H9 (cell line): ENCODE measurements around the gene BCL2L14. TPM values are rescaled to one million over a fixed set of nuclear protein-coding genes. Genes with fewer than 3 reads are reported as not detected.

Experiments used
- DNase-seq: peaks from one replicate; pipeline ENCODE4 v3.0.0-alpha.2; 2017
- H2AFZ ChIP-seq: one replicate; pipeline ENCODE4 v1.6.1; 2013; ENCODE audit warnings: mild to moderate bottlenecking, low read length, control low read depth, moderate library complexity
- H2AK5ac ChIP-seq: 2 replicates; pipeline ENCODE4 v1.6.1; 2013; ENCODE audit warnings: low read length, control low read depth, mixed read lengths; ENCODE audit not compliant: insufficient read length
- H2BK120ac ChIP-seq: one replicate; pipeline ENCODE4 v1.6.1; 2013; ENCODE audit warnings: low read depth, mild to moderate bottlenecking, low read length, control low read depth, inconsistent platforms; ENCODE audit not compliant: poor library complexity, severe bottlenecking
- H2BK12ac ChIP-seq: 2 replicates; pipeline ENCODE4 v1.6.1; 2013; ENCODE audit warnings: low read length, control low read depth, mixed read lengths, low read depth; ENCODE audit not compliant: insufficient read length
- H2BK15ac ChIP-seq: 2 replicates; pipeline ENCODE4 v1.6.1; 2013; ENCODE audit warnings: low read depth, low read length, control low read depth
- H2BK20ac ChIP-seq: one replicate; pipeline ENCODE4 v1.6.1; 2013; ENCODE audit warnings: low read depth, mild to moderate bottlenecking, low read length, control low read depth, inconsistent platforms; ENCODE audit not compliant: poor library complexity, severe bottlenecking
- H2BK5ac ChIP-seq: 2 replicates; pipeline ENCODE4 v1.6.1; 2013; ENCODE audit warnings: low read length, control low read depth, mixed read lengths; ENCODE audit not compliant: insufficient read length
- H3K14ac ChIP-seq: 2 replicates; pipeline ENCODE4 v1.6.1; 2013; ENCODE audit warnings: low read length, control low read depth; ENCODE audit not compliant: insufficient read depth
- H3K18ac ChIP-seq: 2 replicates; pipeline ENCODE4 v1.6.1; 2013; ENCODE audit warnings: low read depth, mild to moderate bottlenecking, mixed read lengths, low read length, control low read depth; ENCODE audit not compliant: insufficient read length
- H3K23ac ChIP-seq: 2 replicates; pipeline ENCODE4 v1.6.1; 2013; ENCODE audit warnings: low read length, control low read depth, mixed read lengths, low read depth; ENCODE audit not compliant: insufficient read length
- H3K23me2 ChIP-seq: 2 replicates; pipeline ENCODE4 v1.6.1; 2013; ENCODE audit warnings: low read depth, mild to moderate bottlenecking, mixed read lengths, low read length, control low read depth; ENCODE audit not compliant: insufficient read length, poor library complexity, severe bottlenecking
- H3K27ac ChIP-seq: 2 replicates; pipeline ENCODE4 v1.5.1; 2013; ENCODE audit warnings: low read length, control low read depth, mixed read lengths, low read depth; ENCODE audit not compliant: insufficient read length
- H3K27me3 ChIP-seq: 2 replicates; pipeline ENCODE4 v1.6.1; 2013; ENCODE audit warnings: low read length, control low read depth, inconsistent platforms; ENCODE audit not compliant: insufficient read depth
- H3K4ac ChIP-seq: 2 replicates; pipeline ENCODE4 v1.6.1; 2013; ENCODE audit warnings: low read depth, mild to moderate bottlenecking, control low read depth, inconsistent platforms, low read length, moderate library complexity
- H3K4me1 ChIP-seq: 2 replicates; pipeline ENCODE4 v1.6.1; 2013; ENCODE audit warnings: low read length, control low read depth, inconsistent platforms; ENCODE audit not compliant: insufficient read depth
- H3K4me2 ChIP-seq: 2 replicates; pipeline ENCODE4 v1.6.1; 2013; ENCODE audit warnings: low read length, control low read depth, mixed read lengths; ENCODE audit not compliant: insufficient read length, insufficient read depth
- H3K56ac ChIP-seq: 2 replicates; pipeline ENCODE4 v1.6.1; 2013; ENCODE audit warnings: low read depth, mild to moderate bottlenecking, mixed read lengths, low read length, control low read depth; ENCODE audit not compliant: insufficient read length
- H3K79me1 ChIP-seq: 2 replicates; pipeline ENCODE4 v1.6.1; 2013; ENCODE audit warnings: low read depth, mild to moderate bottlenecking, moderate library complexity, low read length, control low read depth, inconsistent platforms; ENCODE audit not compliant: insufficient read depth, poor library complexity, severe bottlenecking
- H3K79me2 ChIP-seq: 2 replicates; pipeline ENCODE4 v1.6.1; 2013; ENCODE audit warnings: low read length, control low read depth, inconsistent platforms; ENCODE audit not compliant: insufficient read depth
- H3K9ac ChIP-seq: 2 replicates; pipeline ENCODE4 v1.6.1; 2013; ENCODE audit warnings: low read length, control low read depth, mixed read lengths; ENCODE audit not compliant: insufficient read length; ENCODE audit errors: extremely low read depth
- H3K9me3 ChIP-seq: one replicate; pipeline ENCODE4 v1.6.1; 2013; ENCODE audit warnings: low read depth, low read length, inconsistent platforms; ENCODE audit not compliant: control insufficient read depth
- H3T11ph ChIP-seq: one replicate; pipeline ENCODE4 v1.6.1; 2013; ENCODE audit warnings: mild to moderate bottlenecking, low read length, control low read depth, inconsistent platforms
- H4K20me1 ChIP-seq: one replicate; pipeline ENCODE4 v1.6.1; 2013; ENCODE audit not compliant: control insufficient read depth, insufficient read length, insufficient read depth
- H4K5ac ChIP-seq: 2 replicates; pipeline ENCODE4 v1.6.1; 2013; ENCODE audit warnings: low read depth, mild to moderate bottlenecking, mixed read lengths, low read length, control low read depth; ENCODE audit not compliant: insufficient read length
- H4K8ac ChIP-seq: replicated peaks from 2 replicates; pipeline ENCODE4 v1.6.1; 2013; ENCODE audit warnings: low read length, control low read depth, mixed read lengths, low read depth; ENCODE audit not compliant: insufficient read length
- H4K91ac ChIP-seq: 2 replicates; pipeline ENCODE4 v1.6.1; 2013; ENCODE audit warnings: low read depth, mild to moderate bottlenecking, moderate library complexity, mixed read lengths, low read length, control low read depth; ENCODE audit not compliant: insufficient read length
- H3K27ac Mint-ChIP-seq, 3 experiments: 2 replicates in 2 of 3; 3 replicates in 1 of 3; pipeline ENCODE4 v1.8.0; 2020 to 2021; ENCODE audit warnings: mixed read lengths in 3 of 3, mild to moderate bottlenecking in 1 of 3, moderate library complexity in 1 of 3
- H3K27me3 Mint-ChIP-seq: 2 replicates; pipeline ENCODE4 v1.8.0; 2021; ENCODE audit warnings: low read depth, mild to moderate bottlenecking, moderate library complexity, mixed read lengths
- H3K36me3 Mint-ChIP-seq, 3 experiments: 2 replicates in 2 of 3; 3 replicates in 1 of 3; pipeline ENCODE4 v1.8.0; 2020 to 2021; ENCODE audit warnings: low read depth in 3 of 3, mixed read lengths in 3 of 3; ENCODE audit not compliant: insufficient read depth in 1 of 3
- H3K4me1 Mint-ChIP-seq, 2 experiments: 2 replicates each; pipeline ENCODE4 v1.8.0; 2020; ENCODE audit warnings: mixed read lengths in 2 of 2
- H3K4me3 Mint-ChIP-seq, 2 experiments: 2 replicates in 1 of 2; 3 replicates in 1 of 2; pipeline ENCODE4 v1.8.0; 2020 to 2021; ENCODE audit warnings: mild to moderate bottlenecking in 2 of 2, mixed read lengths in 2 of 2, moderate library complexity in 1 of 2
- H3K9me3 Mint-ChIP-seq, 2 experiments: 2 replicates in 1 of 2; 3 replicates in 1 of 2; pipeline ENCODE4 v1.8.0; 2020; ENCODE audit warnings: mild to moderate bottlenecking in 2 of 2, mixed read lengths in 2 of 2, moderate library complexity in 1 of 2
- WGBS: extraction: QIAGEN DNeasy Blood & Tissue Kit; methylation state at CpG from one replicate; pipeline ENCODE4 v1.1.7; 2013; ENCODE audit warnings: missing lambda C conversion rate, low lambda C conversion rate, mixed read lengths; ENCODE audit not compliant: insufficient read length; ENCODE audit errors: extremely low coverage; 5-methylcytosine and 5-hydroxymethylcytosine counted together
- total RNA-seq: library from RNA; stranded (reverse); gene quantifications from 2 replicates; pipeline ENCODE4 v1.2.1, GENCODE V29; 2021
- TF ChIP-seq, protein P1 (sequence below): fragments of 200-600 bp; sonication (generic); conservative IDR thresholded peaks from 3 replicates; pipeline ENCODE4 v1.8.0; 2021; ENCODE audit warnings: antibody characterized with exemption, mild to moderate bottlenecking

The BCL2L14 gene
- total RNA-seq, 1 experiment from 2014 or later: 0.28 TPM

DNA sequence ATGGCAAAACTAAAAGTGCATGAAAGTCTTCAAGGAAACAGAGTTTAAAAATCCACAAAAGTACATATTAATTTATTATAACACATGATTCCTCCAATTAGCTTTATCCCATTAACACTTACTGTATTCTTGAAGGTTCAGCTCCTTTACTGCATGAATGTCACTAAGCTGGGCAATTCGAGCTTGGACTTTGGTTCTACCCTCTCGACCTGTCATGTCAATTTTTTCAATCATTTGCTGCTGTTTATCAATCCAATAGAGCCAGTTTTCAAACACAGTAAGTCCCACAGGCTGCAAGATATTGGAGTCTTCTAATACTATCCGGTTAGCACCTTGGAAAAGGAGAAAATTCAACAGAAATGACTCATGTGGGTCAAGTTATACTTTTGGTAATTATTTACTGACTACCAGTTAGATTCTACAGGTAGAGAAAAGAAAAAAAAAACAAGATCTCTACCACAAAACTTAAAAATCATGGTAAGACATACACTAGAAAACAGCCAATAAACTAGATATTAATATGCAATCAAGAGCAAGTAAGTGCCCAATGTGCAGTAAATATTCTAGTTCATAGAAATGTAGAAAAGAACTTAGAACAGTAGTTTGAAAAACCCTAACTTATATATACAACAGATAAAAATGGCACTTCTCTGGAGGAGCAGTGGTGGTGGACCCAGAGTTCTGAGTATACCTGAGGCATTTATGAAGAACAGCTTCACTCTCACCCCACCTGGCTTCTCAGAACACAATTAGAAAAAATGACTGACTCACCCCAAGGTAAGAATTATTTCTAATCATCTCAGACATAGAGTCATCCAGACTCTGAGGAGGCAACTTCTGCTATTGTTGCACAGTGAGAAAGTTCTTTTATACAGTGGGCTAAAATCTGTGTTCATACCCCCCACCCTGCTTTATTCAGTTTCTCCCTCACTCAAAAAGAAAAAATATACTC is 67.7 kb downstream of the BCL2L14 start:
- H2AFZ ChIP-seq: no peak overlapping the region
- no peaks in the 10 kb centered on the region for H3K79me1 ChIP-seq
- no peaks in the 10 kb centered on the region for H3K23me2 ChIP-seq
- H4K91ac ChIP-seq: no peak overlapping the region
- peaks cover 0 to 17% of the 10 kb centered on the region in 2 experiments; a peak in 3 of 4 replicates for H3K4me1 Mint-ChIP-seq
- H3K9me3 ChIP-seq: no peaks in the 10 kb centered on the region
- WGBS: no CpG with 5 or more reads among the region's 3 CpGs
- no peak overlapping the region for H2BK20ac ChIP-seq
- no peaks in the 10 kb centered on the region for H3K4me1 ChIP-seq
- H3K14ac ChIP-seq: no peak overlapping the region
- H3K56ac ChIP-seq: no peak overlapping the region
- no peaks in the 10 kb centered on the region for H3K27me3 Mint-ChIP-seq
- H3K23ac ChIP-seq: no peak overlapping the region
- no peak overlapping the region for H3K18ac ChIP-seq
- H2BK5ac ChIP-seq: no peak overlapping the region
- H4K8ac ChIP-seq: no peak overlapping the region
- no peak overlapping the region for H3K4me2 ChIP-seq
- no peak overlapping the region for H3K4ac ChIP-seq
- no peaks in the 10 kb centered on the region for H4K20me1 ChIP-seq
- no peak overlapping the region for H3T11ph ChIP-seq
- no peaks in the 10 kb centered on the region for H3K27me3 ChIP-seq
- H4K5ac ChIP-seq: no peak overlapping the region
- no peak overlapping the region for H3K27ac ChIP-seq
- no peak overlapping the region for H3K4me3 Mint-ChIP-seq
- H2BK12ac ChIP-seq: no peak overlapping the region
- no peak overlapping the region for H2BK15ac ChIP-seq
- no peak overlapping the region for H2BK120ac ChIP-seq
- H2AK5ac ChIP-seq: no peak overlapping the region
- no peaks in the 10 kb centered on the region for H3K9me3 Mint-ChIP-seq
- no peak overlapping the region for H3K27ac Mint-ChIP-seq
- no peak for DNase-seq
- H3K9ac ChIP-seq: no peak overlapping the region
- TF ChIP-seq, protein P1, sequence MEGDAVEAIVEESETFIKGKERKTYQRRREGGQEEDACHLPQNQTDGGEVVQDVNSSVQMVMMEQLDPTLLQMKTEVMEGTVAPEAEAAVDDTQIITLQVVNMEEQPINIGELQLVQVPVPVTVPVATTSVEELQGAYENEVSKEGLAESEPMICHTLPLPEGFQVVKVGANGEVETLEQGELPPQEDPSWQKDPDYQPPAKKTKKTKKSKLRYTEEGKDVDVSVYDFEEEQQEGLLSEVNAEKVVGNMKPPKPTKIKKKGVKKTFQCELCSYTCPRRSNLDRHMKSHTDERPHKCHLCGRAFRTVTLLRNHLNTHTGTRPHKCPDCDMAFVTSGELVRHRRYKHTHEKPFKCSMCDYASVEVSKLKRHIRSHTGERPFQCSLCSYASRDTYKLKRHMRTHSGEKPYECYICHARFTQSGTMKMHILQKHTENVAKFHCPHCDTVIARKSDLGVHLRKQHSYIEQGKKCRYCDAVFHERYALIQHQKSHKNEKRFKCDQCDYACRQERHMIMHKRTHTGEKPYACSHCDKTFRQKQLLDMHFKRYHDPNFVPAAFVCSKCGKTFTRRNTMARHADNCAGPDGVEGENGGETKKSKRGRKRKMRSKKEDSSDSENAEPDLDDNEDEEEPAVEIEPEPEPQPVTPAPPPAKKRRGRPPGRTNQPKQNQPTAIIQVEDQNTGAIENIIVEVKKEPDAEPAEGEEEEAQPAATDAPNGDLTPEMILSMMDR: no peak
- peaks cover 11 to 54% (median 45%) of the 10 kb centered on the region in 3 experiments; a peak in 5 of 7 replicates for H3K36me3 Mint-ChIP-seq
- H3K79me2 ChIP-seq: no peaks in the 10 kb centered on the region
